OCI-LY7 (cell line): ENCODE measurements around the gene SPPL2B.

ENCODE experiments used
- EZH2phosphoT487 ChIP-seq: fragments of 200-600 bp; sonication (generic); IDR thresholded peaks from 2 replicates; pipeline ENCODE4 v1.6.1; 2018; ENCODE audit warnings: low read depth, borderline replicate concordance, mild to moderate bottlenecking, mixed run types, antibody characterized with exemption, low read length, moderate library complexity, mixed read lengths
- TF ChIP-seq, protein P1 (sequence below): fragments of 200-600 bp; sonication (generic); conservative IDR thresholded peaks from 2 replicates; pipeline ENCODE4 v1.5.1; 2014; ENCODE audit warnings: mild to moderate bottlenecking, antibody characterized with exemption, low read length, moderate library complexity, mixed read lengths

GRCh38 chr19:2375353-2376121, 47.1 kb downstream of the SPPL2B start:
- TF ChIP-seq, protein P1, sequence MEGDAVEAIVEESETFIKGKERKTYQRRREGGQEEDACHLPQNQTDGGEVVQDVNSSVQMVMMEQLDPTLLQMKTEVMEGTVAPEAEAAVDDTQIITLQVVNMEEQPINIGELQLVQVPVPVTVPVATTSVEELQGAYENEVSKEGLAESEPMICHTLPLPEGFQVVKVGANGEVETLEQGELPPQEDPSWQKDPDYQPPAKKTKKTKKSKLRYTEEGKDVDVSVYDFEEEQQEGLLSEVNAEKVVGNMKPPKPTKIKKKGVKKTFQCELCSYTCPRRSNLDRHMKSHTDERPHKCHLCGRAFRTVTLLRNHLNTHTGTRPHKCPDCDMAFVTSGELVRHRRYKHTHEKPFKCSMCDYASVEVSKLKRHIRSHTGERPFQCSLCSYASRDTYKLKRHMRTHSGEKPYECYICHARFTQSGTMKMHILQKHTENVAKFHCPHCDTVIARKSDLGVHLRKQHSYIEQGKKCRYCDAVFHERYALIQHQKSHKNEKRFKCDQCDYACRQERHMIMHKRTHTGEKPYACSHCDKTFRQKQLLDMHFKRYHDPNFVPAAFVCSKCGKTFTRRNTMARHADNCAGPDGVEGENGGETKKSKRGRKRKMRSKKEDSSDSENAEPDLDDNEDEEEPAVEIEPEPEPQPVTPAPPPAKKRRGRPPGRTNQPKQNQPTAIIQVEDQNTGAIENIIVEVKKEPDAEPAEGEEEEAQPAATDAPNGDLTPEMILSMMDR, result no peak
- TF ChIP-seq EZH2phosphoT487, result no peak
